Measurements from ENCODE around the gene GDF15. TPM values are rescaled to one million over a fixed set of nuclear protein-coding genes. Genes with fewer than 3 reads are reported as not detected.
"Not testable (repeated sequence)": the region's sequence is repeated elsewhere in the genome, so short reads cannot be mapped to it uniquely, and the experiment has no call there.

Gene GDF15
- polyA plus RNA-seq, 1 donor, result 0.30 TPM

DNA sequence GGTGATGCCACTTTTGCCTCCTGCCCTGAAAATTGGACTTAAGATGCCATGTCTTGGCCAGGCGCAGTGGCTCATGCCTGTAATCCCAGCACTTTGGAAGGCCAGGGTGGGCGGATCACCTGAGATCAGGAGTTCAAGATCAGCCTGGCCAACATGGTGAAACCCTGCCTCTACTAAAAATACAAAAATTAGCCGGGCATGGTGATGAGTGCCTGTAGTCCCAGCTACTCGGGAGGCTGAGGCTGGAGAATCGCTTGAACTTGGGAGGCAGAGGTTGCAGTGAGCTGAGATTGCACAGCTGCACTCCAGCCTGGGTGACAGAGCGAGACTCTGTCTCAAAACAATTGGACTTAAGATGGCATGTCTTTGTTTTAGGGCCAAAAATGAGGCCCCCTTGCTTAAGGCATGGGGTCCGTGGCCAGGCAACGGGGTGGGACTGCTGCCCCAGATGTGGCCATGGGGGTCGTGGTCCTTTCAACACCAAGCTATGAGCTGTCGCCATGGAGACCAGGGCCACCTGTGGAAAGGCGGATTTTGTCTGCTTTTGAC lies 21.6 kb upstream of the GDF15 start:
- DNase-seq (ENCODE audit: low read depth), result not testable (repeated sequence)

DNA sequence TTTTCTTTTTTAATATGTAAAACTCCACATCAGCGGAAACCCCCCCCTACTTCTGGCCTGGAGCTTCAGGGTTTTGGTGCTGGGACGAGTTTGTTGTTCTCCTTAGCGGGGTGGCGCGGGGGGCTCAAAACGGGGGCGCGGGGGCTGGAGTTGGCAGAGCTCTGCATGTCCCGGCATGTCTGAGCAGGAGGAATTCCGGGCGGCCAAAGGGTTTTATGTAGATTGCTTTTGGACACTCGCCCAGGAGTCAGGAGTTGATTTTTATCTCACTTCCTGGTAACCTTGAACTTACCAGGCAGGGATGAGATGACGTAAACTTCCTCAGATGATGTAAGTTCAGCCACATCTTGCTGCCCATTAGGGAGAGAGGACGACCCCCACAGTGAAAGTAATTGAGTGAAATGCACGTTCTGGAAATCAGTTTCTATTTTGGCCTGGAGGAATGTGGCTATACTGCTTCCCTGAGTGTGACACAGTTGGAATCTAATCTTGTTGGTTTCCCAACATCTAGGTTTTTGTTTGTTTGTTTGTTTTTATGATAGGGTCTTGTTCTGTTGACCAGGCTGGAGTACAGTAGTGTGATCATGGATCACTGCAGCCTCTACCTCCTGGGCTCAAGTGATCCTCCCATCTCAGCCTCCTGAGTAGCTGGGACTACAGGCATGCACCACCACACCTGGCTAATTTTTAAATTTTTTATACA lies 21.0 kb upstream of the GDF15 start:
- peak; percentile 60 for DNase-seq (ENCODE audit: low read depth)

DNA sequence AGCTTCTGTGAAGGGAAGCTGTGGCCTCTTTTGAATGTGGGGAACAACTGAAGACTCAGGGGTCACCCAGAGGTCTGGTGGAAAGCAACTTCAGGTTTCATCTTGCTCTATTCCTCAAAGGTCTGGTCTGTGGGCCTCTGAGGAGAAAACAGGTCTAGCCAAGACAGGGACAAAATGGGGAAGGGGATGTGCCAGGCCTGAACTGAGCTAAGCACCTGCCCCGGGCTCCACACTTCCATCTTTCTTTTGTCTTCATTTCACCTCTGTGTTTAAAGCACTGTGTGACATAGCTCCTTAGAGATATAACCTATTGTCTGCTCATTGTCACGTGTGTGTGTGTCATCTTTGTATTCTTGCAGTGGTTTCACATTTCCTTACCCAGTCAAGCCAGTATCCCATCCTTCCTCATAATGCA lies 19.9 kb upstream of the GDF15 start:
- DNase-seq (ENCODE audit: low read depth), result no peak

DNA sequence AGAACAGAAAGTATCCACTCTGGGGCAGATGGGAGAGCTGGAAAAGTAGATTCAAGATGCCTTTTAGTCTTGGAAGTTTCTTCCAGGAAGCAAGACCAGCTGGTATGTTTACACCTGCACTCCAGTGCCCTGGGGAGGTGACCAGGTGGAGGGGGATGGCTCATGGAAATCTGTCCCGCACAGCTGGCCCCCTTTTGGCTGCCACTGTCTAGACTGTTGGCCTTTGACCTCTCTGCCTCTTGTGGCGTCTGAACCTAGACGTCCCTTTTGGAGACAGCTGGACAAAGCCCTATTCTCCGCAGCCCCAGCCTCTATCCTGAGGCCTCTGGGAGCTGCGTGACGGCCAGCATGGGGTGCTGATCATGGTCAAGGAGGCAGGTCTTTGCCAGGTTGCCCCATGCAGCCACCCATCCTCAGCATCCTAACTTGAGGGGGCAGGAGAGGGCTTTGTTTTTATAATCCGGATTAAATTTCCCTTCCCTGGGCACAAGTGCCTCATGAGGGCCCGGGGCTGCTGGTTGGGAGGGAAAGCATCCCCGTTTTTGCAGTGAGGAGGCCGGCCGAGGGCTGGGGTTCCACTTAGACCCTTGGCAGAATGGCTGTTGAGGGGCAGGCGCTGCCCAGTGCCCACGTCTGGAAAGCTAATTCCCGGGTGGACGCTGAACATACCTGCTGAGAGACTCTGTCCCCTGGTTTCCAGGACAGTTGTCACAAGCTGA lies 17.3 kb upstream of the GDF15 start:
- no peak for DNase-seq (ENCODE audit: low read depth)

DNA sequence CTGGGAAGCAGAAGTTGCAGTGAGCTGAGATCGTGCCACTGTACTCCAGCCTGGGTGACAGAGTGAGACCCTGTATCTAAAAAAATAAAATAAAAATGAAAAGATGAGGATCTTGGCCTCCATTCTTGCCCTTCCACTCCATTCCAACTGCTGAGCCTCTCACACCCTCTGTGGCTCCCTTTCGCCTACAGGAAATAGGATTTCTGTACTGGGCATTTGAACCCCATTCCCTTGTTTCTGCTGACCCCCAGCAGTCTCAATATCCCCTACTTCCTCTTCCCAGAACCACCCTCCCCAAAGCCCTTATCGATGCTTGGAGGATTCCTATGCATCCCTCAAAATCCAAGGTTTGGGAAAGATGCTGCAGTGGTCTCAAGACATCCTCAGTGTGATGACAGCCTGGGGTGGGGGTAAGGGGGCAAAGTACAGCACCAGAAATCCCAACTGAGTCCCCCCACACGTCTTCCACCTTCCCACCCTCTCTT lies 12.5 kb upstream of the GDF15 start:
- no peak for DNase-seq (ENCODE audit: low read depth)

DNA sequence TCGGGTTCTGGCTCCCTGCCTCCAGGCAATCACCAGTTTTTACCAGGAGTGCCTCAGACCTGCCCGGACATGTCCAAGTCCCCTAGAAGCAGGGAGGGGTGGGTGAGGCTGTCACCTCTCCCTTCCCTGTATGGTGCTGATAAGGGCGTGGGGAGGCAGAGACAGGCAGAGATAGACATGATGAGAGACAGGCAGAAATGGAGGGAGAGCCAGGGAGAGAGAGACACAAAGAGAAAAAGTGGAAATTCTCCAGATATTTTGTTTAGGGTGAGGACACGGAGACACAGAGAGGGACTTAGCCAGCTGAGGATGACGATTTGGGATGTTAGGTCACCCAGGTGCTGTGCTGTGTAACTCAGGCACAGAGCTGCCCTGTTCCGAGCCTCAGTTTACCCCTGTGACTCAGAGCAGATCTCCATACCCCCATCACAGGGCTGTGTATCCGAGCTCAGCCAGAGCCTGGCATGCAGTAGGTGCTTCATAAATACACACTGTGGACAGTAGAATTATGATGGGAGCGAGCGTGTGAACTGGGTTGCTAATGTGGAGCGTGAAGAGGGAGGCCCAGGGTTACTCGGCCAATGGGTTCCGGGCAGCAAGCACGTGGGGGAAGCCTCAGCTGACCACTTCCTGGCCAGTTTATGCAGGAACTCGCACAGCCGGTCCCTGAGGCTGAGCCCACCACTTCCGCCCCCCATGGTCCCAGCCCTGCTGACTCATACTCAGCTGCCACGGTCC lies 11.9 kb upstream of the GDF15 start:
- peak; percentile 60 for DNase-seq (ENCODE audit: low read depth)

DNA sequence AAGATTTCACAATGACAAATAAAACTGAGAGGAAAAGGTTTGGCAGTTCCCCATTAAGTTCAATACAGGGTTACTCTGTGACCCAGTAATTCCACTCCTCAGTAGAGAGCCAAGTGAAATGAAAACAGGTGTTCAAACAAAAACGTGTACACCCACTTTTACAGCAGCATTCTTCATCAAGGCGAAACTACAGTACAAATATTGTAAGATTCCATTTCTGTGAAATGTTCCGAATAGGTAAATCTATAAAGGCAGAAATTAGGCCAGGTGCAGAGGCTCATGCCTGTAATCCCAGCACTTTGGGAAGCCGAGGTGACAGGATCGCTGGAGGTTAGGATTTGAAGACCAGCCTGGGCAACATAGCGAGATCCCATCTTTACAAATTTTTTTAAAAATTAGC lies 8.9 kb upstream of the GDF15 start:
- no peak for DNase-seq (ENCODE audit: low read depth)

DNA sequence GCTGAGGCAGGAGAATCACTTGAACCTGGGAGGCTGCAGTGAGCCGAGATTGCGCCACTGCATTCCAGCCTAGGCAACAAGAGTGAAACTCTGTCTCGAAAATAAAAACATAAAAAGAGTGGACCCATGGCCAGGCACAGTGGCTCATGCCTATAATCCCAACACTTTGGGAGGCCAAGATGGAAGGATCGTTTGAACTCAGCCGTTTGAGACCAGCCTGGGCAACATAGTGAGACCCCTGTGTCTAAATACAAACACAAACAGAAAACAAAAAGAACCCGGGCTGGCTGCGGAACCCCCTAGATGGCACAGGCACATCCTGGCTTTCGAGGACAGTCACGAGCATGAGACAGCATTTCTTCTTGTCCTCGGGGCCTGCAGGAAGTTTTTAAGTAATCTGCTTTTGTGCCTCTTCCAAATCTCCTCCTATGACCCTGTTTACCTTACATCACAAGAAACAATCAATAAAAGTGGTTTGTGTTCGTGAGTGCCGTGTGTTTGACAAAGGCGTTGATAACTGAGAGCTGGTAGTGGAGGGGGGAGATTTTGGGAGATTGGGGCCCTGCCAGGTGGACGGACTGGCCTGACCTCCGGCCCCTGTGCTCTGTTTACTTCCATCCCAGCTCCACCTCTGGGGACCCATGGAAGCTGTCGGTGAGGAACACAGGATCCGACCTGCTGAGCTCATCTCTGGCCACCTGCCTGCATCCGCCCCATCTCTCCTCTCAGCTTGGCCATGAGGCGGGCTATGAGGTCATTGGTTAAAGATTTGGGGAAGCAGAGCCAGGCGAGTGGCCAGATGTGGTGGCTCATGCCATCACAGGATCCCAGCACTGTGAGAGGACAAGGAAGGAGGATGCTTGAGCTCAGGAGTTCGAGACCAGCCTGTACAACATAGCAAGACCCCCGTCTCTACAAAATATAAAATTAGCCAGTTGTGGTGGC lies 5.9 kb upstream of the GDF15 start:
- peak; percentile 68 for DNase-seq (ENCODE audit: low read depth)

DNA sequence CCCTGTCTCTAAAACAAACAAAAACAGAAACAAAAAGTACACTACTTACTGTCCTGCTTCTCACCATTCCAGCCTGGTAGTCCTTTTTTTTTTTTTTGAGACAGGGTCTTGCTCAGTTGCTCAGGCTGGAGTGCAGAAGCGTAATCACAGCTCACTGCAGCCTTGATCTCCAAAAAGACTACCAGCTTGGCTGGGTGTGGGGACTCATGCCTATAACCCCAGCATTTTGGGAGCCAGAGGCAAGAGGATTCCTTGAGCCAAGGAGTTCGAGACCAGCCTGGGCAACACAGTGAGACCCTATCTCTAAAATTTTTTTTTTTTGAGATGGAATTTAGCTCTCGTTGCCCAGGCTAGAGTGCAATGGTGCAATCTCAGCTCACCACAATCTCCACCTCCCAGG lies 5.1 kb upstream of the GDF15 start:
- no peak for DNase-seq (ENCODE audit: low read depth)

DNA sequence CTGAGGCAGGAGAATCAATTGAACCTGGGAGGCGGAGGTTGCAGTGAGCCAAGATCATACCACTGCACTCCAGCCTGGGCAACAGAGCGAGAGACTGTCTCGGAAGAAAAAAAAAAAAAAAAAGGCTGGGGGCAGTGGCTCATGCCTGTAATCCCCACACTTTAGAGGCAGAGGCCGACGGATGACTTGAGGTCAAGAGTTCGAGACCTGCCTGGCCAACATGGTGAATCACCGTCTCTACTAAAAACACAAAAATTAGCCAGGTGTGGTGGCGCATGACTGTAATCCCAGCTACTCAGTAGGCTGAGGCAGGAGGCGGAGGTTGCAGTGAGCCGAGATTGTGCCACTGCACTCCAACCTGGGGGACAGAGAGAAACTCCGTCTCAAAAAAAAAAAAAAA lies 2.3 kb upstream of the GDF15 start:
- not testable (repeated sequence) for DNase-seq (ENCODE audit: low read depth)

DNA sequence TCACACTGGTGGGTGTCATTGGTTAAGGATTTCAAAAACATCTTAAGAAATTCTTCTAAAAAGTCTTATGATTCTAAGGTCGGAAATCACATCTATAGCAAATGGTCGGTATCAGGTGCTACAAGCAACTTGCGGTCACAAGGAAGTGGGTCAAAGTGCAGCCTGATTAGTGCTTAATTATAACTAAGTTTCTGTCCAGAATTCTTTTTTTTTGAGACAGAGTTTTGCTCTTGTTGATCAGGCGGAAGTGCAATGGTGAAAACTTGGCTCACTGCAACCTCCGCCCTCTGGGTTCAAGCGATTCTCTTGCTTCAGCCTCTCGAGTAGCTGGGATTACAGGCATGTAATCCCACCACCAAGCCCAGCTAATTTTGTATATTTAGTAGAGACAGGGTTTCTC lies 1.2 kb upstream of the GDF15 start:
- no peak for DNase-seq (ENCODE audit: low read depth)

DNA sequence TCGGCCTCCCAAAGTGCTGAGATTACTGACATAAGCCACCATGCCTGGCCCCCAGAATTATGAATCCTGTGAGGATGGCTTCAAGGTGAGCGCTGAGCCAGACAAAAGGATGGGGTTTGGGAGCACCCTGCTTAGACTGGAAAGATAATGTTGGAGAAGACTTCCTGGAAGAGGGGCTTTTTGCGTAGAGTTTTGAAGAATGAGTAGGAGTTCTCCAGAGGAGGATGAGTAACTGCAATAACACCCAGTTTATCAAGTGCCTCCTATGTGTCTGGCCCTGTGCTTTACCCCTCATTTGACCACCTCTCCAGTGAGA lies 641 bp upstream of the GDF15 start:
- DNase-seq (ENCODE audit: low read depth), result no peak

DNA sequence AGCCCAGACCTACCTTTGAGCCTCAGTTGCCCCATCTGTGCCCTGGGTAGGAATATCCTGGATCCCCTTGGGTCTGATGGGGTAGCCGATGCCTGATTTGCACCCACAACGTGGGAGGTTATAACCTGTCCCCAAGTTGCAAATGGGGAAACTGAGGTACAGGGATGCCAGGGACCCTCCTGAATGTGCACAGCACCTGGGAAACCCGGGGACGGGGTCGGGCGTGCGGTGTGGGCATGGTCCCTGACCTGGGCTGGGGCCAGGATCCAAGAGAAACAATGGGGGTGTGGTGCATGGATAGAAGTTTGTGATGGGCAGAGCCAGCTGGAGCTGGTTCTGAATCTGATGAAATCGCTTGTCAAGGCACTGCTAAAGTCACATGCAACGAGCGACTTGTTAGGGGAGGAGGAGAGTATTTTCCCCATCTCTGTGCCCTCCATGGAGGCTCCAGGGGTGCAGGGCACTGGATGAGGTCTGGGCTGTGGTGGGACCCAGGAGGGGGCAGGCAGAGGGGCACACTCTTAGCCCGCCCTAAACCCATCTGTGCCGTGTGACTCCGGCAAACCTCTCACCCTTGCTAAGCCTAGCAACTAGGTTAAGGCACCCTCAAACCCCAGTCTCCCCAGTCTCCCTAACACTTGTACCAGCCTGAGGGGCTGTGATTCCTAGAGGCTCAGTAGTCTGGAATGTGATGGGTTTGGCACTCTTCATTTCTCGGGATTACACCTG lies 749 bp downstream of the GDF15 start:
- DNase-seq (ENCODE audit: low read depth), result no peak

DNA sequence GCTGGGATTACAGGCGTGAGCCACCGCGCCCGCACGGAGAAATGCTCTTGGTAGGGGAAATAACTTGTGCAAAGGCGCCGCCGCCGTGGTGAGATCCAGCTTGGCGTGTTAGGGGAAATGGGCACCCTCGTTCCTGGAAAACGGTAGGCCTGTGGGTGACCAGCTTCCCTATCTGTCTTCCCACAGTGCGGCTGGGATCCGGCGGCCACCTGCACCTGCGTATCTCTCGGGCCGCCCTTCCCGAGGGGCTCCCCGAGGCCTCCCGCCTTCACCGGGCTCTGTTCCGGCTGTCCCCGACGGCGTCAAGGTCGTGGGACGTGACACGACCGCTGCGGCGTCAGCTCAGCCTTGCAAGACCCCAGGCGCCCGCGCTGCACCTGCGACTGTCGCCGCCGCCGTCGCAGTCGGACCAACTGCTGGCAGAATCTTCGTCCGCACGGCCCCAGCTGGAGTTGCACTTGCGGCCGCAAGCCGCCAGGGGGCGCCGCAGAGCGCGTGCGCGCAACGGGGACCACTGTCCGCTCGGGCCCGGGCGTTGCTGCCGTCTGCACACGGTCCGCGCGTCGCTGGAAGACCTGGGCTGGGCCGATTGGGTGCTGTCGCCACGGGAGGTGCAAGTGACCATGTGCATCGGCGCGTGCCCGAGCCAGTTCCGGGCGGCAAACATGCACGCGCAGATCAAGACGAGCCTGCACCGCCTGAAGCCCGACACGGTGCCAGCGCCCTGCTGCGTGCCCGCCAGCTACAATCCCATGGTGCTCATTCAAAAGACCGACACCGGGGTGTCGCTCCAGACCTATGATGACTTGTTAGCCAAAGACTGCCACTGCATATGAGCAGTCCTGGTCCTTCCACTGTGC lies 2.4 kb downstream of the GDF15 start:
- no peak for DNase-seq (ENCODE audit: low read depth)

DNA sequence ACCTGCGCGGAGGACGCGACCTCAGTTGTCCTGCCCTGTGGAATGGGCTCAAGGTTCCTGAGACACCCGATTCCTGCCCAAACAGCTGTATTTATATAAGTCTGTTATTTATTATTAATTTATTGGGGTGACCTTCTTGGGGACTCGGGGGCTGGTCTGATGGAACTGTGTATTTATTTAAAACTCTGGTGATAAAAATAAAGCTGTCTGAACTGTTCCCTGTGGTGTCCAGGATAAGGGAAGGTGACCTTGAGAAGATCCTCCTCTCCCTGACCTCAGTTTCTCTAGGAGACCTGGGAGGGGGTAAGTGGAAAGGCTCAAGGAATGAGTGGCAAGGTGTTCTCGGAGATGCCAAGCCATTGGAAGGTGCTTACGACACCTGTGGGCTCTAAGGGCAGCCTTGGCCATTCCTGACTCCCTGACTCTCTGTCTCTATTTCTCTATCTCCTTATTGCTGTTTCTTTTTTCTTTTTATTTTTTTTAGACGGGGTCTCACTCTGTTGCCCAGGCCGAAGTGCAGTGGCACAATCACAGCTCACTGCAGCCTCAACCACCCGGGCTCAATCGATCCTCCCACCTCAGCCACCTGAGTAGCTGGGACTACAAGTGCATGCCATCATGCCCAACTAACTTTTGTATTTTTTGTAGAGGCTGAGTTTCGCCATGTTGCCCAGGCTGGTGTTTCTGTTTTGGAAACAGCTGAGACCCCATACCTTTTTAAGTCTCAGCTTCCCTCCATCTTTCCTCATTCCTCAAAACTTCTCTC lies 3.2 kb downstream of the GDF15 start:
- no peak for DNase-seq (ENCODE audit: low read depth)

DNA sequence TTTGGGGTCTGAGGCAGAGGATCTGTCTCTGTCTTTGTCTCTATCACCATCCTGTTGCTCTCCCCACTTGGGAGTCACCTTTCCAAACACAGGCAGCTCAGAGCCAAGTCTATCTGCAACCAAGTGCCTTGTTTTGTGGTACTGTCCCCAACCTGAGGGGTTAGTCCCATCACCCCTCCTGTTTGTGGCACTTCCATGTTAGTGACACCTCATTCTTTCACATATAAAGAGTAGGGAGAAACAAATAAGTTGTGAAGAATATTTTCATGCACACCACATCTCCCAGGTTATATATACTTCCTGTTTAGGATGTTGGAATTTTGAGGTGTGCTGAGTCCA lies 3.7 kb downstream of the GDF15 start:
- DNase-seq (ENCODE audit: low read depth), result no peak

DNA sequence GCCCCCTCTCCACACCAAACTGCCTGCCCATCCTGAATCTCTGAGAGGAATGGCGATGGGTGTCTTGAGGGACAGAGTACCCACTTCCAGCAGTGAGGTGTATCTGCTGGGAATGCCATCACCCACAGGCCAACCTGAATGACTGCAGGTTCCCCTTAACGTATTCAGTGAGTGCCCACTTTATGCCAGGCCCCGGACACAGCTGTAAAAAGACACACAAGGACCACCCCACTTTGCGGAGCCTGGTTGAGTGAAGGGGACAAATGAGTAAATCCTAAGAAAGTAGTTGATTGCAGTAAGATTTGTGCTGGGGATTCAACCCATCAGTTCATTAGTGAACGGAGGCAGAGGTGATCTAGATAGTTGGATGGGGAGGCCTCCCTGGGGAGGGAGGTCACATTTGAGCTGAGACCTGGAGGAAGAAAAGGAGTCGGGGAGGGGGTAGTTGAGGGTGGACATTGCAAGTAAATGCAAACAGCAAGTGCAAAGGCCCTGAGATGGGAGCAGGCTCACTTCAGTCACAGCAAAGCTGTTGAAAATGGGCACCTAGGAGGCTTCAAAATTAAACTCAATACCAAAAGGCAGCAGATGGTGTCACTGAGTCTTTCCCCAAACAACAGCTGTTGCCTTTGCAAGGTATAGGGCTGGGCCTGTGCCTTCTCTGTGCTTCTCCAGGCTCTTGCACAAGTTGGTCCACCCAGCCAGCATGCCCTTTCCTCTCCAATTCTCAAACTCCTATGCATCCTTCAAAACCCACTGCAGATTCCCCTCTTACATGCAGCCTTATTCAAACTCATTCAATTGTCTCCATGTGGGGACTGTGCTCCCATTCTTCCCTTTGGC lies 4.3 kb downstream of the GDF15 start:
- DNase-seq (ENCODE audit: low read depth), result no peak

DNA sequence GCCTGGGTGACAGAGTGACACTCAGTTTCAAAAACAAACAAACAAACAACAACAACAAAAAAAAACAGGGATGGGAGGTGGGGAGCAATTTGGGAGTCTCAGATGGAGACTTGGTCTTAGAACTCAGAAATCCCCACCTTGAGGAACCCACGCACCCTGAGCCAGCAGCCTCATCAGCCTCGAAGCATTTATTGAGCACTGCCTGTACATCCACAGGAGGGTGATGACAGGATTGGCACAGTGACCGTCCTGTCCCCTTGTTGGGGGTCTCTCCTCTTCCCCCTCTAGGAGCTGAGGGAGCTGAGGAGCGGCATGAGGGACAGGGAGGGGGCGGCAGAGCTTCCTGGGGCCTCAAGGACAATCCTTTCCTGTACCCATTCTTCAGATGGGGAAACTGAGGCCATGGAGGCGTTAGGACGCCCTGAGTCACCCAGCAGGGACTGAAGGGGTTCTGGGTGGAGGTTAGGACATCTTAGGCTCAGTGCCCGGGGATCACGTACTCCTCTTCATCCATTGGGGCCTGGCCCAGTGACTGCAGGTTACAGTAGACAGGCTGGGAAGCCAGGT lies 5.6 kb downstream of the GDF15 start:
- DNase-seq (ENCODE audit: low read depth), result no peak
